ENCODE data around the gene PTCD3.

DNA sequence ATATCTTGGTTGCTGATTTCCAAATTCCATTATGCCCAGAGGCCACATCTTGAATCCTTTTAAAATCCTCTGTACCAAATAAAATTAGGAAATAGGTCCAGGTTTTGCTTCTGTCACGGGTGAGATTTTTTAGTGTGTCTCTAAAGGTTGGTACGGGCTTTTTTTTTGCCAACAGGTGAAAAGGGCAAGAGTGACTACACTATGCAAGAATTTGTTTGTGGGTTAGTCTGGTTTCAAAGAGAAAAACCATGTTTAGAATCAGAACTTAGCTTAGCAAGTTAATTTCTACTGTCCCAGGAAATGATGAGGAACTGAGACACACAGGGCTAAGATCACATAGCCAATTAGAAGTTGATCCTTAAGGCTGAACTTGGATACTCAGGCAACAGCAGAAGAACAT lies 42.0 kb upstream of the PTCD3 start:
- TF ChIP-seq POLR2AphosphoS5 (IDR thresholded peaks at IDR 0.05) (no peak), EP300 (conservative IDR thresholded peaks at IDR 0.05; ENCODE audit: poor library complexity, severe bottlenecking) (no peak), CTCF (IDR thresholded peaks at IDR 0.05; ENCODE audit: poor library complexity, severe bottlenecking) (no peak), SMC3 (conservative IDR thresholded peaks at IDR 0.05; ENCODE audit: poor library complexity) (no peak), MXI1 (conservative IDR thresholded peaks at IDR 0.05; ENCODE audit: poor library complexity, severe bottlenecking) (no peak), RAD21 (conservative IDR thresholded peaks at IDR 0.05) (no peak)
- TF ChIP-seq, protein P1, sequence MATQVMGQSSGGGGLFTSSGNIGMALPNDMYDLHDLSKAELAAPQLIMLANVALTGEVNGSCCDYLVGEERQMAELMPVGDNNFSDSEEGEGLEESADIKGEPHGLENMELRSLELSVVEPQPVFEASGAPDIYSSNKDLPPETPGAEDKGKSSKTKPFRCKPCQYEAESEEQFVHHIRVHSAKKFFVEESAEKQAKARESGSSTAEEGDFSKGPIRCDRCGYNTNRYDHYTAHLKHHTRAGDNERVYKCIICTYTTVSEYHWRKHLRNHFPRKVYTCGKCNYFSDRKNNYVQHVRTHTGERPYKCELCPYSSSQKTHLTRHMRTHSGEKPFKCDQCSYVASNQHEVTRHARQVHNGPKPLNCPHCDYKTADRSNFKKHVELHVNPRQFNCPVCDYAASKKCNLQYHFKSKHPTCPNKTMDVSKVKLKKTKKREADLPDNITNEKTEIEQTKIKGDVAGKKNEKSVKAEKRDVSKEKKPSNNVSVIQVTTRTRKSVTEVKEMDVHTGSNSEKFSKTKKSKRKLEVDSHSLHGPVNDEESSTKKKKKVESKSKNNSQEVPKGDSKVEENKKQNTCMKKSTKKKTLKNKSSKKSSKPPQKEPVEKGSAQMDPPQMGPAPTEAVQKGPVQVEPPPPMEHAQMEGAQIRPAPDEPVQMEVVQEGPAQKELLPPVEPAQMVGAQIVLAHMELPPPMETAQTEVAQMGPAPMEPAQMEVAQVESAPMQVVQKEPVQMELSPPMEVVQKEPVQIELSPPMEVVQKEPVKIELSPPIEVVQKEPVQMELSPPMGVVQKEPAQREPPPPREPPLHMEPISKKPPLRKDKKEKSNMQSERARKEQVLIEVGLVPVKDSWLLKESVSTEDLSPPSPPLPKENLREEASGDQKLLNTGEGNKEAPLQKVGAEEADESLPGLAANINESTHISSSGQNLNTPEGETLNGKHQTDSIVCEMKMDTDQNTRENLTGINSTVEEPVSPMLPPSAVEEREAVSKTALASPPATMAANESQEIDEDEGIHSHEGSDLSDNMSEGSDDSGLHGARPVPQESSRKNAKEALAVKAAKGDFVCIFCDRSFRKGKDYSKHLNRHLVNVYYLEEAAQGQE (IDR thresholded peaks at IDR 0.05; ENCODE audit: borderline replicate concordance): no peak
